ENCODE data around the gene OSGEP. TPM values are rescaled to one million over a fixed set of nuclear protein-coding genes. Genes with fewer than 3 reads are reported as not detected.

The OSGEP gene
- total RNA-seq, 1 experiment from 2014 or later, result 63.0 TPM

GRCh38 chr14:20429801-20430669, 24.6 kb downstream of the OSGEP start:
- H3K9ac ChIP-seq (ENCODE audit: low read length), result no peak overlapping the region
- H3K36me3 ChIP-seq (ENCODE audit: insufficient read depth, low read length), result no peaks in the 10 kb centered on the region
- H3K4me1 ChIP-seq (ENCODE audit: low read length), result peaks cover 13% of the 10 kb centered on the region
- no peak overlapping the region for H3K4me2 ChIP-seq (ENCODE audit: low read depth, low read length, poor library complexity, severe bottlenecking)
- H3K27ac ChIP-seq (ENCODE audit: low read length), result no peak overlapping the region
- H3K27me3 ChIP-seq (ENCODE audit: low read length), result no peaks in the 10 kb centered on the region
- H3K79me2 ChIP-seq (ENCODE audit: low read length), result no peaks in the 10 kb centered on the region
- H2AFZ ChIP-seq (ENCODE audit: low read length), result no peak overlapping the region
- no peaks in the 10 kb centered on the region for H3K9me2 ChIP-seq (replicated peaks; ENCODE audit: insufficient read depth, low read length)
- no peak for DNase-seq
- no peaks in the 10 kb centered on the region for H4K20me1 ChIP-seq (ENCODE audit: insufficient read depth, low read depth, low read length)
- H3K4me3 ChIP-seq (ENCODE audit: low read length), result no peak overlapping the region
- no peaks in the 10 kb centered on the region for H3K9me3 ChIP-seq (ENCODE audit: low read length)

GRCh38 chr14:20428802-20429201, 25.8 kb downstream of the OSGEP start:
- Histone ChIP-seq H3K79me2 (ENCODE audit: low read length) (no peaks in the 10 kb centered on the region), H3K9me2 (replicated peaks; ENCODE audit: insufficient read depth, low read length) (no peaks in the 10 kb centered on the region), H3K4me1 (ENCODE audit: low read length) (peaks cover 13% of the 10 kb centered on the region), H3K4me3 (ENCODE audit: low read length) (no peak overlapping the region), H3K27me3 (ENCODE audit: low read length) (no peaks in the 10 kb centered on the region), H3K9me3 (ENCODE audit: low read length) (no peaks in the 10 kb centered on the region), H3K36me3 (ENCODE audit: insufficient read depth, low read length) (no peaks in the 10 kb centered on the region), H3K27ac (ENCODE audit: low read length) (no peak overlapping the region), H3K9ac (ENCODE audit: low read length) (no peak overlapping the region), H2AFZ (ENCODE audit: low read length) (no peak overlapping the region), H4K20me1 (ENCODE audit: insufficient read depth, low read depth, low read length) (no peaks in the 10 kb centered on the region), H3K4me2 (ENCODE audit: low read depth, low read length, poor library complexity, severe bottlenecking) (no peak overlapping the region)
- no peak for DNase-seq

- Histone ChIP-seq H3K4me2 (ENCODE audit: low read depth, low read length, poor library complexity, severe bottlenecking) (peak overlapping the region; percentile 38), H2AFZ (ENCODE audit: low read length) (peak overlapping the region; percentile 83), H4K20me1 (ENCODE audit: insufficient read depth, low read depth, low read length) (no peaks in the 10 kb centered on the region), H3K27ac (ENCODE audit: low read length) (no peak overlapping the region), H3K9ac (ENCODE audit: low read length) (peak overlapping the region; percentile 45), H3K9me3 (ENCODE audit: low read length) (no peaks in the 10 kb centered on the region), H3K4me1 (ENCODE audit: low read length) (peaks cover 13% of the 10 kb centered on the region), H3K4me3 (ENCODE audit: low read length) (no peak overlapping the region), H3K27me3 (ENCODE audit: low read length) (no peaks in the 10 kb centered on the region), H3K9me2 (replicated peaks; ENCODE audit: insufficient read depth, low read length) (no peaks in the 10 kb centered on the region), H3K36me3 (ENCODE audit: insufficient read depth, low read length) (no peaks in the 10 kb centered on the region), H3K79me2 (ENCODE audit: low read length) (no peaks in the 10 kb centered on the region)
- DNase-seq, result no peak
Observed at GRCh38 chr14:20428010-20428365, 26.6 kb downstream of the OSGEP start.

GRCh38 chr14:20427231-20428009, 27.2 kb downstream of the OSGEP start:
- H3K27ac ChIP-seq (ENCODE audit: low read length), result no peak overlapping the region
- H3K79me2 ChIP-seq (ENCODE audit: low read length), result no peaks in the 10 kb centered on the region
- H3K4me3 ChIP-seq (ENCODE audit: low read length), result no peak overlapping the region
- no peaks in the 10 kb centered on the region for H3K9me3 ChIP-seq (ENCODE audit: low read length)
- H4K20me1 ChIP-seq (ENCODE audit: insufficient read depth, low read depth, low read length), result no peaks in the 10 kb centered on the region
- H3K9ac ChIP-seq (ENCODE audit: low read length), result peak overlapping the region; percentile 45
- H3K36me3 ChIP-seq (ENCODE audit: insufficient read depth, low read length), result no peaks in the 10 kb centered on the region
- peak; percentile 62 for DNase-seq
- peak overlapping the region; percentile 38 for H3K4me2 ChIP-seq (ENCODE audit: low read depth, low read length, poor library complexity, severe bottlenecking)
- no peaks in the 10 kb centered on the region for H3K9me2 ChIP-seq (replicated peaks; ENCODE audit: insufficient read depth, low read length)
- no peaks in the 10 kb centered on the region for H3K27me3 ChIP-seq (ENCODE audit: low read length)
- H2AFZ ChIP-seq (ENCODE audit: low read length), result peak overlapping the region; percentile 83; the same call in 1 of the 2 replicates
- H3K4me1 ChIP-seq (ENCODE audit: low read length), result peaks cover 13% of the 10 kb centered on the region

- no peak overlapping the region for H3K4me3 ChIP-seq (ENCODE audit: low read length)
- no peak overlapping the region for H3K4me2 ChIP-seq (ENCODE audit: low read depth, low read length, poor library complexity, severe bottlenecking)
- no peak overlapping the region for H2AFZ ChIP-seq (ENCODE audit: low read length)
- no peaks in the 10 kb centered on the region for H3K9me3 ChIP-seq (ENCODE audit: low read length)
- H3K36me3 ChIP-seq (ENCODE audit: insufficient read depth, low read length), result no peaks in the 10 kb centered on the region
- H4K20me1 ChIP-seq (ENCODE audit: insufficient read depth, low read depth, low read length), result no peaks in the 10 kb centered on the region
- DNase-seq, result no peak
- H3K27me3 ChIP-seq (ENCODE audit: low read length), result no peaks in the 10 kb centered on the region
- no peaks in the 10 kb centered on the region for H3K79me2 ChIP-seq (ENCODE audit: low read length)
- peaks cover 15% of the 10 kb centered on the region for H3K4me1 ChIP-seq (ENCODE audit: low read length)
- H3K9ac ChIP-seq (ENCODE audit: low read length), result no peak overlapping the region
- no peak overlapping the region for H3K27ac ChIP-seq (ENCODE audit: low read length)
- H3K9me2 ChIP-seq (replicated peaks; ENCODE audit: insufficient read depth, low read length), result no peaks in the 10 kb centered on the region
Observed at GRCh38 chr14:20424851-20425250, 29.8 kb downstream of the OSGEP start.

GRCh38 chr14:20422886-20423285, 31.7 kb downstream of the OSGEP start:
- H3K79me2 ChIP-seq (ENCODE audit: low read length), result no peaks in the 10 kb centered on the region
- H3K27ac ChIP-seq (ENCODE audit: low read length), result no peak overlapping the region
- H4K20me1 ChIP-seq (ENCODE audit: insufficient read depth, low read depth, low read length), result no peaks in the 10 kb centered on the region
- H2AFZ ChIP-seq (ENCODE audit: low read length), result no peak overlapping the region
- no peak overlapping the region for H3K9ac ChIP-seq (ENCODE audit: low read length)
- H3K9me3 ChIP-seq (ENCODE audit: low read length), result no peaks in the 10 kb centered on the region
- H3K4me3 ChIP-seq (ENCODE audit: low read length), result no peak overlapping the region
- no peak overlapping the region for H3K4me2 ChIP-seq (ENCODE audit: low read depth, low read length, poor library complexity, severe bottlenecking)
- no peaks in the 10 kb centered on the region for H3K27me3 ChIP-seq (ENCODE audit: low read length)
- peaks cover 9% of the 10 kb centered on the region for H3K4me1 ChIP-seq (ENCODE audit: low read length)
- H3K36me3 ChIP-seq (ENCODE audit: insufficient read depth, low read length), result no peaks in the 10 kb centered on the region
- H3K9me2 ChIP-seq (replicated peaks; ENCODE audit: insufficient read depth, low read length), result no peaks in the 10 kb centered on the region
- DNase-seq, result no peak

GRCh38 chr14:20421267-20421666, 33.3 kb downstream of the OSGEP start:
- no peak for DNase-seq
- H3K36me3 ChIP-seq (ENCODE audit: insufficient read depth, low read length), result no peaks in the 10 kb centered on the region
- 0 out of 2 replicates have a peak, but pooled peaks cover 2% of the 10 kb centered on the region for H3K4me1 ChIP-seq (ENCODE audit: low read length)
- no peaks in the 10 kb centered on the region for H3K9me3 ChIP-seq (ENCODE audit: low read length)
- no peak overlapping the region for H2AFZ ChIP-seq (ENCODE audit: low read length)
- H3K9me2 ChIP-seq (replicated peaks; ENCODE audit: insufficient read depth, low read length), result no peaks in the 10 kb centered on the region
- no peak overlapping the region for H3K4me2 ChIP-seq (ENCODE audit: low read depth, low read length, poor library complexity, severe bottlenecking)
- H3K4me3 ChIP-seq (ENCODE audit: low read length), result no peak overlapping the region
- no peak overlapping the region for H3K27ac ChIP-seq (ENCODE audit: low read length)
- no peaks in the 10 kb centered on the region for H4K20me1 ChIP-seq (ENCODE audit: insufficient read depth, low read depth, low read length)
- H3K27me3 ChIP-seq (ENCODE audit: low read length), result no peaks in the 10 kb centered on the region
- H3K9ac ChIP-seq (ENCODE audit: low read length), result no peak overlapping the region
- no peaks in the 10 kb centered on the region for H3K79me2 ChIP-seq (ENCODE audit: low read length)

GRCh38 chr14:20419419-20419818, 35.2 kb downstream of the OSGEP start:
- no peak overlapping the region for H3K4me2 ChIP-seq (ENCODE audit: low read depth, low read length, poor library complexity, severe bottlenecking)
- H3K79me2 ChIP-seq (ENCODE audit: low read length), result no peaks in the 10 kb centered on the region
- no peaks in the 10 kb centered on the region for H3K9me2 ChIP-seq (replicated peaks; ENCODE audit: insufficient read depth, low read length)
- H2AFZ ChIP-seq (ENCODE audit: low read length), result no peak overlapping the region
- H3K36me3 ChIP-seq (ENCODE audit: insufficient read depth, low read length), result no peaks in the 10 kb centered on the region
- H3K27ac ChIP-seq (ENCODE audit: low read length), result no peak overlapping the region
- no peak overlapping the region for H3K4me3 ChIP-seq (ENCODE audit: low read length)
- no peaks in the 10 kb centered on the region for H3K27me3 ChIP-seq (ENCODE audit: low read length)
- H4K20me1 ChIP-seq (ENCODE audit: insufficient read depth, low read depth, low read length), result no peaks in the 10 kb centered on the region
- no peak overlapping the region for H3K9ac ChIP-seq (ENCODE audit: low read length)
- peaks cover 3% of the 10 kb centered on the region for H3K4me1 ChIP-seq (ENCODE audit: low read length)
- DNase-seq, result no peak
- H3K9me3 ChIP-seq (ENCODE audit: low read length), result no peaks in the 10 kb centered on the region

Measured in Karpas-422 (cell line).